Vagina (tissue), 2 donors: ENCODE results near the gene PIP4K2A.

ENCODE experiments used
- POLR2AphosphoS5 ChIP-seq, 2 donors: sonication (generic); formaldehyde crosslinking; IDR thresholded peaks; one replicate each; pipeline ENCODE4 v1.9.0; 2017; ENCODE audit warnings: antibody characterized with exemption in 2 of 2, mild to moderate bottlenecking in 2 of 2, low read depth in 1 of 2; ENCODE audit not compliant: insufficient read depth in 1 of 2
- TF ChIP-seq, protein P1 (sequence below), 3 experiments: fragments of 450-650 bp in 2 of 3; fragments of 200-600 bp in 1 of 3; sonication (generic) in 1 of 3; IDR thresholded peaks; one replicate each; pipeline ENCODE4 v1.5.1; 2017 to 2019; ENCODE audit warnings: antibody characterized with exemption in 3 of 3, mild to moderate bottlenecking in 2 of 3, moderate library complexity in 2 of 3

DNA sequence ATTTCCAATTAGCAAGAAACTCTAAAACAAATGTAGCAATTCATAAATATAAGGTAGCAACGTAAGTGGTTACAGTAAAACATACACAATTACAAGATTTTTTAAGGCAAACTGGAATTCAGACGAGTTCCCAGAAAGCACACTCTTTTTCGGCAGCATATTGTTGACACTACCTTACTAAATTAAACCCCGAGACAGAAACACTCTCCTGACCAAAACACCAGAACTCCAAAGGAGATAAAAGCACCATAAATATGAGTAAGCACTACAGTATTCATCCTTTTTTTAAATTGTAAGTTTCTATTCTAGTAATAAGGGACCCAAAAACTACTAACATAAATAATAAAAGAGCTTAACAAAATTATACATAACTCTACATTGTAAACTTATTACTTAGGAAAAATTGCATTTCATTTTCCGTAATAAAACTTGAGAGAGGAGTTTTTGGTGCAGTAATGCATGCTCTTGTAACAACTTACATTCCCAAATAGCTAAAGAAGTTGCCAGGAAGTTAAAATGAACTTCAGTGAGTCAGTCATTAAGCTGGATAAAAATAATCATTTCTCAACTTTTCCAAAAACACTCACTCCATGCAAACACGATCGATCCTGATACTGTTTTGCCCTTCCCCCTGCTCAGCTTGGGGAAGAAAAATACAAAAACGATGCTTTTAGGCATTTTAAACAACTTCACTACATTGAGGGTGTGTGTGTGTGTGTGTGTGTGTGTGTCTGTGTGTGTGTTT lies 2.0 kb downstream of the PIP4K2A start:
- TF ChIP-seq, protein P1, sequence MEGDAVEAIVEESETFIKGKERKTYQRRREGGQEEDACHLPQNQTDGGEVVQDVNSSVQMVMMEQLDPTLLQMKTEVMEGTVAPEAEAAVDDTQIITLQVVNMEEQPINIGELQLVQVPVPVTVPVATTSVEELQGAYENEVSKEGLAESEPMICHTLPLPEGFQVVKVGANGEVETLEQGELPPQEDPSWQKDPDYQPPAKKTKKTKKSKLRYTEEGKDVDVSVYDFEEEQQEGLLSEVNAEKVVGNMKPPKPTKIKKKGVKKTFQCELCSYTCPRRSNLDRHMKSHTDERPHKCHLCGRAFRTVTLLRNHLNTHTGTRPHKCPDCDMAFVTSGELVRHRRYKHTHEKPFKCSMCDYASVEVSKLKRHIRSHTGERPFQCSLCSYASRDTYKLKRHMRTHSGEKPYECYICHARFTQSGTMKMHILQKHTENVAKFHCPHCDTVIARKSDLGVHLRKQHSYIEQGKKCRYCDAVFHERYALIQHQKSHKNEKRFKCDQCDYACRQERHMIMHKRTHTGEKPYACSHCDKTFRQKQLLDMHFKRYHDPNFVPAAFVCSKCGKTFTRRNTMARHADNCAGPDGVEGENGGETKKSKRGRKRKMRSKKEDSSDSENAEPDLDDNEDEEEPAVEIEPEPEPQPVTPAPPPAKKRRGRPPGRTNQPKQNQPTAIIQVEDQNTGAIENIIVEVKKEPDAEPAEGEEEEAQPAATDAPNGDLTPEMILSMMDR (IDR thresholded peaks at IDR 0.05): no peak
- no peak for TF ChIP-seq POLR2AphosphoS5 (IDR thresholded peaks at IDR 0.05; ENCODE audit: insufficient read depth in 1 of 2, low read depth in 1 of 2)
